ENCODE data around the gene STRADA.

The STRADA gene

DNA sequence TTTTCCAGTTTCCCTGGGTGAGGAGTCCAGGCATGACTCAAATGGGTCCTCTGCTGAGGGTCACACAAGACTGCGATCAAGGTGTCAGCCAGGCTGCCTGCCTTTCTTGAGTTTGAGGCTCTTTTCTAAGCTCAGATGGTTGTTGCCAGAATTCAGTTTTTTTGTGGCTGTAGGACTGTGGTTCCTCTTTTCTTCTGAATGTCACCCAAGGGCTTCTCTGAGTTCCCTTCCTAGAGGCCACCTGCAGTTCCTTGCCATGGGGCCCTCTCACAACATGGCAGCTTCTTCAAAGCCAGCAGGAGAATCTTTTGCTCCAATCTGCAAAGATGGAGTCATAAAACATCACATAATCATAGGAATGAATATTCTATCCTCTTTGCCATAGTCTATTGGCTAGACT lies 59.2 kb downstream of the STRADA start:
- DNase-seq = no peak

DNA sequence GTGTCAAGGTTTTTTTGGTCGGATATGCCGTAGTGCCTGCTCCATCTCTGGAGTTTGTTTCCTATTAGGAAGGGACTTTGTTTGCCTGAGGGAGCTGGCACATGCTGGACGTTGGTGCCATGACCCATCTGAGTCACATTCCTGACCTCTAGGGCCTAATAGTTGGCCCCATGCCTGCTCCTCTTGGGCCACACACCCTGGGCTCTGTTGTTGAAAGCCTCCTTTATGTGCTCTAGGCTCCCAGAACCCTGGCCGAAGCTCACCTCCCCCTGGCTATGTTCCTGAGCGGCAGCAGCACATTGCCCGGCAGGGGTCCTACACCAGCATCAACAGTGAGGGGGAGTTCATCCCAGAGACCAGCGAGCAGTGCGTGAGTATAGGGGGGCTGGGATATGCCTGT lies 60.1 kb downstream of the STRADA start:
- no peak for DNase-seq

DNA sequence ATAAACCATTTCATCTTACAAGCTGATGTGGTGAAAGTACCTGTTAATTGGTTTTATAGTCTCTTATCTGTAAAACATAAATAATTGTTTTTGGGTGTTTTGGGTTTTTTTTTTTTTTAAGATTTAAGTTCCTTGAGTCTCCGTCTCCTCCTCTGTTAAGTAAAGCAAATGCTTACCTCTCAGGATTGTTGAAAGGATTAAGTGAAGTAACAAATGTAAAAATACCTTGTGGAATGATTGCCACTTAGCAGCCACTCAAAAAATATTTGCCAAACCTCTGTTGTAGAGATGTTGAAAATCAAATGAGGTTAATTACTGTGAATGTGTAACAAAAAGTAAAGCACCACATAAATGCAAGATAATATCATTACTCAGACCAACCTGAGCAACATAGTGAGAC lies 60.9 kb downstream of the STRADA start:
- DNase-seq = no peak

GRCh38 chr17:63679214-63679613 lies 62.4 kb downstream of the STRADA start:
- no peak for DNase-seq

DNA sequence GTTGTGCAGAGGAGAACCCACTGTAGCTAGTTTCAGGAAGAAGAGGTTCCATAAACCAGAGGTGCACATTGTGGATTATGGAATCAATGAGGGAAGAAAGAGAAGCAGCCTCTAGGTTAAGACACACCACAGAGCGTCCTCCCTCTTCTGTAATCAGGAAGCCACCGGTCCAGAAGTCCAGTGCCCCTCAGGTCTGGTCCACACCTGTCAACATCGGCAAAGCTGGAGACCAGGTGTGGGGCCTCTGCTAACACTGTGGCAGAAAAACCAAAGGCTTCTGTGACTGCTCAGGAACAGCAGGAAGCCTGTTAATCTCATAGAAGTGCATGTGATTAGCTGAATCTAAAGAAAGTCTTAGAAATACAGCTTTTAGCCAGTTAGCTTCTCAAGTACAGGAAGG lies 65.0 kb downstream of the STRADA start:
- DNase-seq = no peak

DNA sequence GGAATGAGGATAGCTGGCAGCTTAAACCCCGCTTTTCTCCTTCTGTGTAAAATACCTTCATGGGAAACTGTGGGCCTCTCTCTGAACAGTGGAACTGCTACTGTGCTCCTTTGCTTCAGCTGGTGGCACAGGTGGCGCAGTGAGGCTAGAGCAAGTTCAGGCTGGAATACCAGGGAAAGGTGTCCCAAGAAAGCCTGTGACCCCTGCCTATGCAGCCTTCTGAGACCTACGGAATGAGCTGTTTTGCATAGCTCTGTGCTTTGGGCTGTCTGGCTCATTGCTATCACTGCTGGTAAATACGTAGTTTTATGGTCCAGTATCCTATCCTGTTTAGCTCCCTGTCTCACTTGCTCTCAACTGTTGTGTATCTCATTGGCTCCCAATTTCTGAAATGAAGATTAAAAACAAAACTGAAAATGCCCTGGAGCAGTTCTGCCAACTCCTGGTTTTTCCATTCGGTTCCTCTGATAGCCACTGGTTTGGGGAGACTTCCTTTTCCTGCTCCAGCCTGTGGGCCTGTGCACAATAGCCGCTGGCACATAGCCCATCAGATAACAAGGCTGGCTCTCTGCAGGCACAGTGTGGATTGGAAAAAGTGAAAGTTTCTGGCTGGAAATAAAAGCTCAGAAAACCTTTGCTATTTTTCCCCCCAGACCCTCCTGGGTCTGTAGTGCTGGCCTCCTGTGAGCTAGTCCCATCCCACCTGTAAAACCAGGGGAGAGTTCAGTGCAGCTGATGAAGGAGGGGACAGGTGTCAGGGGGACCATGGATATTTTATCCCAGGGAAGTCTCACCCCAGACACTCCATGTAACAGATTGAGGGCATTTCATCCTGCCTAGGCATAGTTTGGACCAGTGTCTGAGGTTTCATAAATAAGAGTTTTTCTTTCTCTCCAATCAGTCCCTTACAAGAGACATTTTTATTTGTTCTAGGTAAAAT lies 65.7 kb downstream of the STRADA start:
- DNase-seq = no peak

DNA sequence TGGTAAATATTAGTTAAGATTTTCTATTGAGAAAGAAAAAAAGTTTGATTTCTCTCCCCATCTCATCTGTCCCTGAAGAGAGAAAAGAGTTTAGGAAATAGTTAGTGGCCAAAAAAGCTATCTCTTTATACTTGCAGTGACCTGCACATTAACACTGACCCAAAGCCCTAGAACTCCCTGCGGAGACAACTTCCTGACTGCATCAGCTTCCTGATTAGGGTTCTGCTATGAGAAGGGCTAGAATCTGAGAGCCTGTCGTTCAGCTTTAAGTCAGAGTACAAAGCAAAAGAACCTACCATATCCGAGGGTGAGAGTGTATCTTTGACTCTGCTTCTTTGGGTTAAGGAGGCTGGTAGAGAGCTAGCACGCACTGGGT lies 66.4 kb downstream of the STRADA start:
- DNase-seq = no peak

GRCh38 chr17:63672856-63673255 lies 68.7 kb downstream of the STRADA start:
- DNase-seq = no peak

- DNase-seq = no peak
Measured at GRCh38 chr17:63665527-63666214, 75.9 kb downstream of the STRADA start.

DNA sequence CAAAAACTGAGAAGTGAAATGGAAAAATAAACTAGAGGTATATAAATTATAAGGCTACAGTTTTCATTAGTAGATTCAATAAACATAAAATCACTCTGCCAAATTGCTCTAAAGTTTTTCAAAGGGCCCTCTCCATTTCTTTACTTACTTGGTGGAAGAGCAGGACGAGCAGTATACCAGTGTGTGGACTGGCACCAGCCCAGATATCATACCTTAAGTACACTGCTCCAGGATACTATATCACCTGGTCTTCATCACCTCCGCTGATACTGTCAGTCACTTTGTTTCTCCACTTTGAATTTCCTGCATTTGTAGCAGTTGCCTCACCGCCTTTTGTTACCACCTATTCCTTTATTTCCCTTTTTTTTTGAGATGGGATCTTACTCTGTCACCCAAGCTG lies 81.7 kb downstream of the STRADA start:
- DNase-seq = no peak

DNA sequence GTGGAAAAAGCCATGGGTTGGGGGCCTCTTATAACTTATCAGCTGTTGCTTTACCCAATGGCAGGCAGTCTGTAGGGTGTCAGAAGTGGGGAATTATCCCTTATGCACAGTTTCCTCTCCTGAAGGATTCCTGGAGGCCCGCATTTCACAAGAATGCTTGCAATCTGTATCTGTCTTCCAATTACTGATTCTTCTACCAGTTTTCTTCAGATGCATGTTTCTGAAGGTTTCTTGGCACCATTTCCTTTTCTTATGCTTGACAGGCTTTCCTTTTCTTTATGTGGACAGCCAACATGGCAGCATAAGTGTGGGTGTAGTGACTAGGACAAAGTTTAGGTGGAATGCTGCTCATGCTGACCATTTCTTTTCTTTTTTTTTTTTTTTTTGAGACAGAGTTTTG lies 83.2 kb downstream of the STRADA start:
- no peak for DNase-seq

DNA sequence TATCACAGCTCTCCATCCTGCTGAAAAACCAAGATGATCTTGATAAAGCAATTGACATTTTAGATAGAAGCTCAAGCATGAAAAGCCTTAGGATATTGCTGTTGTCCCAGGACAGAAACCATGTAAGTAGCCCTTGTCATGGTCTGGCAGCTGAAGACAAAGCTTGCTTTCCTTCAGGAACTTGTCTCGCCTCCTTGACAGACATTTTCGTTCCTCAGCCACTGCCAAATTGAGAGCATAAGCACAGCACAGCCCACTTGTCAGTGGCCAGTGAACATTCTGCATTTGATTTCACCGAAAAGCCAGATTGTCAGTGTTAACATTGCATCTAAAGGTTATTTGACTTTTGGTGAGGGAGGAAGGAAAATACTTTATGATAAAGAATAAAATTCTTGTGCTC lies 83.8 kb downstream of the STRADA start:
- no peak for DNase-seq

DNA sequence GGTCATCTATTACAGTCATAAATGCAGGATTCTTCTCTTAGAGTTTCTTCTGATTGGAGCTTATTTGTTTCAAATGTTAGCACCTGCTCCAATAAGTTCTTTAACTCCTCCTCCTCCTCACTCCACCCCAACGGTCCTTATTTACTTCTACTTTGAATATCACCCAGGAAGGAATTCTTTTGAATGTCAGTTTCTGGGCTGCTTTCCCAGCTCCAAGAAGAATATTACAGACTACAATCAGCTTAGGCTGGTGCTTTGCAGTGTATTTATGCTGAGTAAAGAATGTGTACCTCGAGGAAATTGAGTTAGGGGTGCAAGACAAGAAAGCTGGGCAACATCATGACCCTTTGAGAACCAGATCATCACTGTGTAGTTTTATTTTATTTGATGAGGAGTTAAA lies 88.5 kb downstream of the STRADA start:
- no peak for DNase-seq

All from effector CD8-positive, alpha-beta T cell (primary cell).